HG03095 (cell line): ENCODE results near the gene MX1.
A peak's percentile ranks its signal among the peaks of the same experiment; 100 is the strongest.
"Not testable (repeated sequence)": the region's sequence is repeated elsewhere in the genome, so short reads cannot be mapped to it uniquely, and the experiment has no call there.

Experiments
- ATAC-seq: cut with Tn5 transposase; IDR thresholded peaks from one replicate; pipeline ENCODE4 v1.9.1; 2021; ENCODE audit warnings: moderate library complexity; ENCODE audit not compliant: unreplicated experiment

MX1 gene

DNA sequence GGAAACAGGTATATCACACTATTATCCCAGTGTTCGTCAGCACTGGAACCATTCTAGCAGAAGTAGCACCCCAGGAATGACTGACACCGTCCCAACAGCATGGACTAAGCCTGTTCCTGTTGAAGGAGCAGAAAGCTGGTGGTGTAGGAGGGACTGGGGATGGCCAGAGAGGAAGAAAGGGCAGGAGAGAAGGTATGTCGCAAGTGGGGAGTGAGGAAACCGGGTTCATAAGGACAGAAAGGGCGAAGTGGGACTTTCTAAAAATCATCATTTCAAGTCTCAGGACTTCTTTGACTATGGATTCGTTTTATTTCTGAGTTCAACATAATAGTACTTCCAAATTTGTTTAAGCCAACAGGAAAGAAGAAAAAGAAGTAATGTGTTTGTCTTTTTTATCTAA, 19.7 kb upstream of the MX1 start:
- ATAC-seq: no peak

GRCh38 chr21:41407541-41408460, 18.2 kb upstream of the MX1 start:
- ATAC-seq: no peak

DNA sequence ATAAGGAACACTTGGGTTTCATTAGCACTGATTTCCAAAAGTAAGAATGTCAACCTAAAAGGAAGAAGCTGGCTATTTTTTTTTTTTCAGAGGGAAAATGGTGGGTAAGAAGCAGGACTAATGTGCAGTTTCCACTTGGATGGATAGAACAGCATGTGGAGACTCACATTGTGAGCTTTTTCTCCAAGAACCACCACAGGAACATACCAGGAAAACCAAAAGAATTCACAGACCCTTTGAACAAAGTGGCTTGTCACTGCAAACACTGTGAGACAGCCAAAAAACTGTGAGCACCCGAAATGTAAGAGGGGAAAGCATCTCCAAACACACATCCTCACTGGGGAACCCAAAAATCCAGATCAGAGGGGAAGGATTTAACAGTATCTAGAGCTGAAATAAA, 15.7 kb upstream of the MX1 start:
- no peak for ATAC-seq

DNA sequence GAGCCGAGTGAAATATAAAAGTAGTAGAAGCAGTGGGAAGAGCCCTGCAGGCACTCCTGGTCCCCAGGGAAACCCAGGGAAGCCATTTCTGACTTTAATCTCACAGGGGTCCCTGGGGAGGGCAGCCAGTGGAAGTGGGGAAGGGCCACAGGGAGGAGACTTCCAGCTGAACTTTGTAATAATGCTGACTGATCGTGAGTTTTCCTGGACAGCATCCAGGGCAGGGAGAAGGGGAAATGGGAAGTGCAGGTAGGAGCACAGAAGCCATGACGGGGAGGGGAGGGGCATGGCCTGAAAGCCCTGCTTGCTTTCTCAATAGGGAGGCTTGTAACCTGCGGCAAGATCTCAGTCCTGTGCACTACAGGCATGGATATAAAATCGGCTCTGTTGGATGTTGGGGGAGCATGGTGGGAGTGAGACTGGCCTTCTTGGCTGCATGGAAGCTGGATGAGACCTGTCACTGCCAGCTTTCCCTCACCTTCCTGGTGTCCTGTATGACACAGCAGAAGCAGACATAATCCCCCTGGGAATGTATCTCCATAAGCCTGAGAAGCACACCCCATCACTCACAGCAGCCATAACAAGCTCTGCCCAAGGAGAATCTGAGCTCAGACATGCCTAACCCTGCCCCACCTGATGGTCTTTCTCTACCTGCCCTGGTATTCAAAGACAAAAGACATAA, 15.1 kb upstream of the MX1 start:
- ATAC-seq: no peak

DNA sequence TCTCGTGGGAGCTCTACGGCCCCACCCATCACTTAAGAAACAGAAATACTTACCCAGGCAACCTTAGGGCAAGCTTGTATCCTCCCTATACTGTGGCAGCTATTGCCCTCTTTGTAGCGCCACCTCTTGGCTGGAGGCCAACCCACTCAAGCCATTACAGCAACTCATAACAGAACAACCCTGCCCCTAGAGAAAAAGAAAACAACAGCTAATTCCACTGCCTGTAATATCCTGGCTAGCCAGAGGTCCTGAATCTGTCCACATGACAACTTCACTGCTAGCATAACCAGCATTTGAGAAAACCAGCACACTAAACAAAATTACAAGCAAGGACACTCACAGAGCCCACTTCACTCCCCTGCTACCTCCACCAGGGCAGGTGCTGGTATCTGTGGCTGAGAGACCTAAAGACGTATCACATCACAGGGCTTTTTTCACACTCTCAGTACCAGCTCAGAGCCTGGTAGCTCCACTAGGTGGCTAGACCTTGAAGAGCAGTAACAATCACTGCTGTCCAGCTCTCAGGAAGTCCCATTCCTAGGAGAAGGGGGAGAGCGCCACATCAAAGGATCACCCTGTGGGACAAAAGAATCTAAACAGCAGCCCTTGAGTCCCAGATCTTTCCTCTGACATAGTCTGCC, 14.5 kb upstream of the MX1 start:
- ATAC-seq: no peak

- not testable (repeated sequence) for ATAC-seq
These were observed 8.5 kb upstream of the MX1 start for GRCh38 chr21:41417505-41417904.

DNA sequence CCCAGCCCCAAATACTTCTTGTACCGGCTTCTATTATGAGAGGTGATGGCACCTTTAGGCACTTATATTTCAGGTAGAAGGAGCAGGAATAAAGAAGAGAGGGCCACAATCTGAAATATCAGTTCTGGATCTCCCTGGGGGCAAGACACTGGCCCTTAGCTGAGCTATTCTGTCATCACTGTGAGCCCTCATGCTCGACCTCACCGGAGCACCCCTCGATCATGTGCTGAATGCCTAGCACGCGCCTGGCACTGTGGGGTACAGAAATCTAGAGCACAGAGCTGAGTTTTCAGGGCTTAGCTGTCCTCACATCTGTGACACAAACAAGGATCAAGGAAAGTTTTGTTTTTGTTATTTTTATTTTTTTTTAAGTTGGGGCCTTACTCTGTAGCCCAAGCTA, 7.6 kb upstream of the MX1 start:
- ATAC-seq: no peak

- no peak for ATAC-seq
These were observed 6.9 kb upstream of the MX1 start for GRCh38 chr21:41418956-41419680.

DNA sequence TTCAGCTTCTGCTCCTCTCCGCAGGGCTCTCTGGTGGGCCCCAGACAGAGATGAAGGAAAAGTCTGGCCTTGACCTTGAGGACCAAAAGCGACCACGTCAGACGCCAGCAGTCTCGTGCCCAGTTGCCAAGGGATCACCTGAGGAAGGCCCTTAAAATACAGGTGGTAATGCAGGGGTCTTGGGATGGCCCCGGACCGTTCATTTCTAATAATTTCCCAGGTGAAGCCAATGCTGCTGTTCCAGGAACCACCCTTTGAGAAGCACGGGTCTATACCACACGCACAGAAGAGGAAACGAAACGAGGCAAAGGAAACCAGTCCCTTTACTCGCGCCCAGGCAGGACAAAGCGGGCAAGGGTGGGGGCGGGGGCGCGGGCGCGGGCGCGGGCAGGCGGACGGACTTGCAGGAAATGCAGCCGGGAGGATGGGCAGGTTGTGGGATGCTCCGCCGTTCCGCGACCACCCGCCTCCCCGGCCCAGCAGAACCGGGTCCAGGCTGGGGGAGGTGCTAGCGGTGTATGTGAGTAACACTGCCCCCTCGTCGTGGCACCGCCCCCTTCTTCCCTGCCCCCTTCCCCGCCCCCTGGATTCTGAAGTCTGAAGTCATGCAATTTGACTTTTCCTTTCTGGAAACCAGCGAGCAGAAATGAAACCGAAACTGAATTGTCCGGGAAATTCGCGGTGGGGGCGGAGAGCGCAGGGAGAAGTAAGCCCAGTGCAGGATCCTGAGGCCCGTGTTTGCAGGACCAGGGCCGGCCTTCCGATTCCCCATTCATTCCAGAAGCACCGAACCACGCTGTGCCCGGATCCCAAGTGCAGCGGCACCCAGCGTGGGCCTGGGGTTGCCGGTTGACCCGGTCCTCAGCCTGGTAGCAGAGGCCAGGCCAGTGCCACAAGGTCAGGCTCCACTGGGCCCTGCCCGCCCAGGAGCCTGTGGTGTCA, 5.8 kb upstream of the MX1 start:
- peak; percentile 78 for ATAC-seq

GRCh38 chr21:41420998-41421397, 5.0 kb upstream of the MX1 start:
- not testable (repeated sequence) for ATAC-seq

DNA sequence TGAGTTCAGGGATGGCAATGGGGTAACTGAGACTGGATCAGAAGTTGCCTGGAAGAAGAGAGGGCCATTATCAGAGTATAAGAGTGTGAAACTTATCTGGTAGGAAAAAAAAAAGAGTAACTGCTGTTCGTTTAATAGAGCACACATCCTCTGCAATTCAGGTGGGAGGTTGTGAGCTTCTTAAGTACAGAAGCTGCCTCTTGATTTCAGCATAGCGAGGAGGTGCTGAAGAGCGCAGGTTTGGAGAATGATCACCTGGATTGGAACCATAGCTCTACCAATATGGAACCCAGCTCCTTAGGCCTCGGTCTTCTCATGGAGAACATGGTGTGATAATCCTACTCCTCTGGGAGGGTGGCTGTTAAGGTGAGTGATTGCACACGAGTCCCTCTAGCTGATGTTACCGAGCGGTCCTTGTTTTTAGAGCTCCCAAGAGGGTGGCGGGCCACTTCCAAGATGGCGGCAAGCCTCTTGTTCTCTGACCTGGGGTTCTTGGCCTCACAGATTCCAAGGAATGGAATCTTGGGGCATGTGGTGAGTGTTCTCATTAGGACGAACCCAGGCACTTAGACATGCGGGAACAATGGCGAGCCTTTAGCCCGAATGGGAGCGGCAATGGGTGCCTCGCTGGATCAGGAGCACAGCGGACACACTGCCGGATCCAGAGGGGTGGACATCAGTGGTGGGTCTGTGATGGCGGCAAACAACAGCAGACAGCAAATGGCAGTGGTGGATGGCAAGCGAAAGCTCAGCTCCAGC, 3.3 kb upstream of the MX1 start:
- ATAC-seq: no peak

DNA sequence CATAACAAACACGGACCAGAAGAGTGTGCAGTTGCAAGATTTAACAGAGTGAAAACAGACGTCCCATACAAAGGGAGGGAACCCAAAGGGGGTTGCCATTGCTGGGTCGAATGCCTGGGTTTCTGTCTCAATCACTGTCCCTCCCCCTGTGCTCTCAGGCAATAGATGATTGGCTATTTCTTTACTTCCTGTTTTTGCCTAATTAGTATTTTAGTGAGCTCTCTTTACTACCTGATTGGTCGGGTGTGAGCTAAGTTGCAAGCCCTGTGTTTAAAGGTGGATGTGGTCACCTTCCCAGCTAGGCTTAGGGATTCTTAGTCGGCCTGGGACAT, 2.8 kb upstream of the MX1 start:
- not testable (repeated sequence) for ATAC-seq

- no peak for ATAC-seq
These were observed 468 bp upstream of the MX1 start for GRCh38 chr21:41425588-41425953.

DNA sequence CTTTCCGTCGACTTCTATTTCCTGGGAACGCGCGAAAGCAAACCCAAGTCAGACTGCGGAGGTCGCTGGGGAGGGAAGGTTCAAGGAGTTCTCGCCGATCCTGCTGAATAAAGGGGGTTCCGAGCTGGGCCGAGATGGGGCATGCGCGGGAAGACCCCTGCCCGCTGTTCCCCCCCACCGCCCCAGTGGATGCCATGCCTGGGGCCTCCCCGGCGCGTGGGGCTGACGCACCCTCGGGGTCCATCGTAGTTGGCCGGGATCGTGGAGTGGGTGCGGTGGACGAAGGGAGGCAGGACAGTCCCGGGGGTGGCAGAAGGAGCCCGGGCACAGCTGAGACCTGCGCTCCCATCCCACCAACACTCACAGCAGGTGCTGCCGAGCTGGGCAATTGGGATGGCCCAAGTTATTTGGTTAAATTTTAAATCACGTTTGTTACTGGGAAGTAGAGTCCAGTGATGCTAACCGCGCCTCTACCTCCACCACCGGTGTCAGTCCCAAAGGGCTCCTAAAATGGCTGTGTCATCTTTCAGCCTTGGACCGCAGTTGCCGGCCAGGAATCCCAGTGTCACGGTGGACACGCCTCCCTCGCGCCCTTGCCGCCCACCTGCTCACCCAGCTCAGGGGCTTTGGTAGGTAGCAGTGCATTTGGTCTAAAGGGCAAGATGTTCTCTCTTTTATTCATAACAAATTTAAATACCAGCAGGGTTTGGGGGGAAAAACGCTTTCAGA, 801 bp downstream of the MX1 start:
- ATAC-seq: no peak

GRCh38 chr21:41427556-41427955, 1.5 kb downstream of the MX1 start:
- no peak for ATAC-seq

- no peak for ATAC-seq
These were observed 2.3 kb downstream of the MX1 start for GRCh38 chr21:41428311-41428710.

DNA sequence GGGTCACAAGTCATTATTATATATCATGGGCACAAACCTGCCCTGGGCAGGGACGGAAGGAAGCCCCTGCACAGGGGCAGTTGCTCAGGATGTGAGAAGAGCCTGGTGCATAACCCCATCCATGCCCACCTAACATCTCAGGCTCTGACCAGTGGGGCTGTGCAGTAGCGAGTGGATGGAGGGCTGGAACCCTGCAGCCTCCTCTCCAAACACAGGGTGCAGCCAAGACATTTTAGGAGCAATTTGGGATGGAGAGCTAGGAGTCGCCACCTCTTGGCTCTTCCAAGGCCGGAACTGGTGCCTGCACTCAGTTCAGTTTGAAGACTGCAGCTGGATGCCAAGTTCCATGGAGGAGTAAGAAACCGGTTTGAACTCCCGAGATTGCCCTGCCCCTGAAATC, 2.8 kb downstream of the MX1 start:
- ATAC-seq: no peak

DNA sequence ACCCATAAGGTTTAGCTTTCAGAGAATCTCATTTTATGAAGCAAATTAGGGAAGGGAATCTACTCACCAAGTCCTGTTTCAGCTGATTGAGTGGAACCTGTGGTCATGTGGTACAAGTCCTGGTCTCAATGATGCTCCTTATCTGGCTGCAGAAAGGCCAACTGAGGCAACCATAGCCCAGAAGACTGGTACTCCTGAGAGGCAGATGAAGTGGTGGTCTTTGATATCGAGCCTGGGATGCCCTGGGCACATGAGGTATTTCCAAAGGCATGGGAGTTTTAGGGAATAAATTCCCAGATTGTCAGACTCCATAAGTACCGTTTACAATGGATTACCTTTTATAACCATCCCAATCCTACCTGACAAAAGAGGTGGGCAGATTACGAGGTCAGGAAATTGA, 3.3 kb downstream of the MX1 start:
- ATAC-seq: no peak

- no peak for ATAC-seq
These were observed 4.0 kb downstream of the MX1 start for GRCh38 chr21:41429925-41430491.
